ENCODE results near the gene ADAMTS8. TPM values are rescaled to one million over a fixed set of nuclear protein-coding genes. Genes with fewer than 3 reads are reported as not detected.
"Not testable (repeated sequence)": the region's sequence is repeated elsewhere in the genome, so short reads cannot be mapped to it uniquely, and the experiment has no call there.

The ADAMTS8 gene
- total RNA-seq, 1 experiment from 2014 or later: not detected

DNA sequence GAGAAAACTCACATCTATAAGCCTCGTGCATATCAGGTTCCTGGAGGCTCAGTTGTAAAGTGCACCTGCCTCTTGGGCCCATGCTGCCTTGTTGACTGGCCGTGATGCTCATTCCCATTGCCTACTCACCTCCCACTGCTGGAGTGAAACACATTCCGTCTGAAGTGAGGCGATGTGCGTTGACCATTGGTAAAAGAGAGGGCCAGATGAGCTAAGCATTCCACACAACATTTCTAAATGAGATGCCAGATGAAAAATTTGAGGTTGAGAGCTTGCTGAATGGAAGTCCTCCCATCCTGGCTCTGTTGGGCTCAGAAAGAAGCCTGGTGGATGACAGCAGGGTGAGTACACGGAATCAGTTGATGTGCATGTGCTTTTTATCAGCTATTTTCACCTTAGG lies 11.5 kb upstream of the ADAMTS8 start:
- CTCF ChIA-PET: no interaction called here

DNA sequence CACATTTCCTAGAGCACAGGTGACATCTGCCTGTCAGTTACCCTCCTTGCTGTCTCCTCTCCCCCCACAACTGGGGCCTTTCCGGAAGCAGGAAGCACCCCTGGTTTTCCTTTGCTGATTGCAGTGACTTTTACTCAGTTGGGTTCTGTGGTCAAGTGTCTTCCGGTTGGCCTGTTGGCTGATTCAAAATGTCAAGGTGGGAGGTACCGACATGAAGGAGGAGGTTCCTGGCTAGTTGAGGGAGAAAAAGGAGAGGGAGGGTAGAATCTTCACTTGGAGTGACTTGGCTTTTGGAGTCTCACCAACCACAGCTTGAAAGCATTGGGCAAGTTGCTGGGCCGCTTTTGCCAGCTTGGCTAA lies 10.7 kb upstream of the ADAMTS8 start:
- no peaks in the 10 kb centered on the region for H3F3A ChIP-seq (ENCODE audit: low read length, unreplicated experiment)
- TF ChIP-seq EZH2phosphoT487 (IDR thresholded peaks at IDR 0.05; ENCODE audit: borderline replicate concordance, low read length) (no peak), EZH2 (IDR thresholded peaks at IDR 0.05; ENCODE audit: low read length, unreplicated experiment) (no peak)
- TF ChIP-seq, protein P1, sequence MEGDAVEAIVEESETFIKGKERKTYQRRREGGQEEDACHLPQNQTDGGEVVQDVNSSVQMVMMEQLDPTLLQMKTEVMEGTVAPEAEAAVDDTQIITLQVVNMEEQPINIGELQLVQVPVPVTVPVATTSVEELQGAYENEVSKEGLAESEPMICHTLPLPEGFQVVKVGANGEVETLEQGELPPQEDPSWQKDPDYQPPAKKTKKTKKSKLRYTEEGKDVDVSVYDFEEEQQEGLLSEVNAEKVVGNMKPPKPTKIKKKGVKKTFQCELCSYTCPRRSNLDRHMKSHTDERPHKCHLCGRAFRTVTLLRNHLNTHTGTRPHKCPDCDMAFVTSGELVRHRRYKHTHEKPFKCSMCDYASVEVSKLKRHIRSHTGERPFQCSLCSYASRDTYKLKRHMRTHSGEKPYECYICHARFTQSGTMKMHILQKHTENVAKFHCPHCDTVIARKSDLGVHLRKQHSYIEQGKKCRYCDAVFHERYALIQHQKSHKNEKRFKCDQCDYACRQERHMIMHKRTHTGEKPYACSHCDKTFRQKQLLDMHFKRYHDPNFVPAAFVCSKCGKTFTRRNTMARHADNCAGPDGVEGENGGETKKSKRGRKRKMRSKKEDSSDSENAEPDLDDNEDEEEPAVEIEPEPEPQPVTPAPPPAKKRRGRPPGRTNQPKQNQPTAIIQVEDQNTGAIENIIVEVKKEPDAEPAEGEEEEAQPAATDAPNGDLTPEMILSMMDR (conservative IDR thresholded peaks at IDR 0.05; ENCODE audit: low read depth, low read length): no peak
- CTCF ChIA-PET: no interaction called here
- no peaks in the 10 kb centered on the region for H3K79me2 ChIP-seq (ENCODE audit: low read length)
- intact Hi-C loops (cut with micrococcal nuclease): no loop called here
- no peak overlapping the region for H3K4me2 ChIP-seq (ENCODE audit: low read length)
- no peak overlapping the region for H3K9ac ChIP-seq (ENCODE audit: low read length)
- no peak overlapping the region for H3K4me3 ChIP-seq (ENCODE audit: low read length)
- H3K36me3 ChIP-seq (ENCODE audit: low read depth, low read length): no peaks in the 10 kb centered on the region
- ATAC-seq (no peak), DNase-seq (no peak)
- no peak overlapping the region for H2AFZ ChIP-seq (ENCODE audit: low read length)
- POLR2A ChIA-PET (ENCODE audit: unreplicated experiment): no interaction called here
- H3K27ac ChIP-seq (ENCODE audit: low read length): no peak overlapping the region
- no peaks in the 10 kb centered on the region for H3K9me2 ChIP-seq (replicated peaks; ENCODE audit: low read length)
- peaks cover 18% of the 10 kb centered on the region for H3K4me1 ChIP-seq (ENCODE audit: insufficient read depth, low read length)
- no peaks in the 10 kb centered on the region for H3K9me3 ChIP-seq (ENCODE audit: low read length)
- H4K20me1 ChIP-seq (ENCODE audit: low read length): no peaks in the 10 kb centered on the region
- BruUV-seq (replicated peaks): no TSS peak
- no peaks in the 10 kb centered on the region for H3K27me3 ChIP-seq (ENCODE audit: low read length)

More for the DNA sequence above, 11.5 kb upstream of the ADAMTS8 start:
- no peak for ATAC-seq
- TF ChIP-seq EZH2phosphoT487 (IDR thresholded peaks at IDR 0.05; ENCODE audit: borderline replicate concordance, low read length): no peak
- TF ChIP-seq, protein P1 (conservative IDR thresholded peaks at IDR 0.05; ENCODE audit: low read depth, low read length): no peak
- intact Hi-C loops (cut with micrococcal nuclease): no loop called here
- H2AFZ ChIP-seq (ENCODE audit: low read length): no peak overlapping the region
- peaks cover 16% of the 10 kb centered on the region for H3K4me1 ChIP-seq (ENCODE audit: insufficient read depth, low read length)
- no peak overlapping the region for H3K9ac ChIP-seq (ENCODE audit: low read length)
- no peaks in the 10 kb centered on the region for H3K27me3 ChIP-seq (ENCODE audit: low read length)
- no peaks in the 10 kb centered on the region for H3K9me3 ChIP-seq (ENCODE audit: low read length)
- no peak for DNase-seq
- H3K36me3 ChIP-seq (ENCODE audit: low read depth, low read length): no peaks in the 10 kb centered on the region
- no peaks in the 10 kb centered on the region for H4K20me1 ChIP-seq (ENCODE audit: low read length)
- POLR2A ChIA-PET (ENCODE audit: unreplicated experiment): no interaction called here
- H3K27ac ChIP-seq (ENCODE audit: low read length): no peak overlapping the region
- H3K4me2 ChIP-seq (ENCODE audit: low read length): no peak overlapping the region
- no peaks in the 10 kb centered on the region for H3K9me2 ChIP-seq (replicated peaks; ENCODE audit: low read length)
- no peaks in the 10 kb centered on the region for H3F3A ChIP-seq (ENCODE audit: low read length, unreplicated experiment)
- BruUV-seq (replicated peaks): no TSS peak
- no peak overlapping the region for H3K4me3 ChIP-seq (ENCODE audit: low read length)
- no peaks in the 10 kb centered on the region for H3K79me2 ChIP-seq (ENCODE audit: low read length)

DNA sequence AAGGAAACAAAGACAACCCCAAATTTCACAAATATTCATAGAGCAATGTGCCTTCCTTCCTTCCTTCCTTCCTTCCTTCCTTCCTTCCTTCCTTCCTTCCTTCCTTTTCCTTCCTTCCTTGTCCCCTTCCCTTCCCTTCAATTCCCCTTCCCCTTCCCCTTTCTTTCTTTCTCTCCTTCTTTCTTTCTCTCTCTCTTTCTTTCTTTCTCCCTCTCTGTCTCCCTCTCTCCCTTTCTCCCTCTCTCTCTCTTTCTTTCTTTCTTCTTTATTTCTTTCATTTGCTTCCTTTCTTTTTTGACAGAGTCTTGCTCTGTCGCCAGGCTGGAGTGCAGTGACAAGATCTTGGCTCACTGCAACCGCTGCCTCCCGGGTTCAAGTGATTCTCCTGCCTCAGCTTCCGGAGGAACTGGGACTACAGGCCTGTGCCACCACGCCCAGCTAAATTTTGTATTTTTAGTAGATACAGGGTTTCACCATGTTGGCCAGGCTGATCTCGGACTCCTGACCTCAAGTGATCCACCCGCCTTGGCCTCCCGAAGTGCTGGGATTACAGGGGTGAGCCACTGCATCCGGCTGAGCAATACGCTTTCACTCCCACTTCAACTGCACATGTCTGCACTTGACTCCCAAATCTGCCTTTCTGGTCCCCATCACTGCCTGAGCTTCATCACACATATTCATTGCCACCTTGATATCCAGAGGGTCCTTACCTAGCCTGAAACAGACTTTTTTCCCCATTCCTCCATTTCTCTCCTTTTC lies 10.2 kb upstream of the ADAMTS8 start:
- CTCF ChIA-PET; H3K9ac ChIP-seq (ENCODE audit: low read length): not testable (repeated sequence)

More for the DNA sequence above, 10.2 kb upstream of the ADAMTS8 start:
- H3K4me1 ChIP-seq (ENCODE audit: insufficient read depth, low read length): peaks cover 21% of the 10 kb centered on the region
- H2AFZ ChIP-seq (ENCODE audit: low read length); H3K4me2 ChIP-seq (ENCODE audit: low read length); H3K27ac ChIP-seq (ENCODE audit: low read length); ATAC-seq; H3K36me3 ChIP-seq (ENCODE audit: low read depth, low read length); DNase-seq; POLR2A ChIA-PET (ENCODE audit: unreplicated experiment); H3K9me2 ChIP-seq (replicated peaks; ENCODE audit: low read length); H3K79me2 ChIP-seq (ENCODE audit: low read length); H3K9me3 ChIP-seq (ENCODE audit: low read length); H4K20me1 ChIP-seq (ENCODE audit: low read length); intact Hi-C loops (cut with micrococcal nuclease); BruUV-seq (replicated peaks); H3K4me3 ChIP-seq (ENCODE audit: low read length); H3F3A ChIP-seq (ENCODE audit: low read length, unreplicated experiment); H3K27me3 ChIP-seq (ENCODE audit: low read length): not testable (repeated sequence)

All from PC-3 (cell line).